CD4-positive, CD25-positive, alpha-beta regulatory T cell (primary cell): ENCODE results near the gene CCL1. TPM values are rescaled to one million over a fixed set of nuclear protein-coding genes. Genes with fewer than 3 reads are reported as not detected.
A peak's percentile ranks its signal among the peaks of the same experiment; 100 is the strongest.

ENCODE experiments used
- ATAC-seq, 2 donors: fragments of 150-1000 bp; cut with Tn5 transposase; one replicate each; pipeline ENCODE4 v1.10.0; 2021; ENCODE audit warnings: low read depth in 2 of 2, moderate number of reproducible peaks in 2 of 2, moderate library complexity in 1 of 2
- DNase-seq, 3 donors: peaks; one replicate each; pipeline versions ENCODE4 v3.0.0 to v3.0.0-alpha.2; 2012 to 2022; ENCODE audit warnings: mixed read lengths in 1 of 3
- H3K27ac ChIP-seq: one replicate; pipeline ENCODE4 v1.7.0; 2013; ENCODE audit warnings: mild to moderate bottlenecking, low read length; ENCODE audit not compliant: insufficient read depth, poor library complexity, severe bottlenecking
- H3K27me3 ChIP-seq: one replicate; pipeline ENCODE4 v1.7.0; 2013; ENCODE audit warnings: low read length; ENCODE audit not compliant: control insufficient read depth, insufficient read depth
- H3K36me3 ChIP-seq: one replicate; pipeline ENCODE4 v1.7.0; 2013; ENCODE audit warnings: mild to moderate bottlenecking, low read length, moderate library complexity; ENCODE audit not compliant: control insufficient read depth, insufficient read depth
- H3K4me1 ChIP-seq: 2 replicates; pipeline ENCODE4 v1.7.0; 2013; ENCODE audit warnings: mild to moderate bottlenecking, low read length; ENCODE audit not compliant: insufficient read depth, control insufficient read depth, poor library complexity, severe bottlenecking
- H3K4me3 ChIP-seq: one replicate; pipeline ENCODE4 v1.7.0; 2013; ENCODE audit warnings: low read depth, mild to moderate bottlenecking, low read length, moderate library complexity
- H3K9me3 ChIP-seq, 2 experiments: 1 replicate in 1 of 2; 2 replicates in 1 of 2; pipeline ENCODE4 v1.7.0; 2013; ENCODE audit warnings: low read length in 2 of 2, mild to moderate bottlenecking in 1 of 2, moderate library complexity in 1 of 2; ENCODE audit not compliant: control insufficient read depth in 2 of 2
- H3K27ac Mint-ChIP-seq, 3 donors: one replicate each; pipeline ENCODE4 v1.8.0; 2020 to 2022; ENCODE audit warnings: mild to moderate bottlenecking in 3 of 3, mixed read lengths in 3 of 3, moderate library complexity in 2 of 3
- H3K27me3 Mint-ChIP-seq: one replicate; pipeline ENCODE4 v1.8.0; 2022; ENCODE audit warnings: mild to moderate bottlenecking, mixed read lengths
- H3K36me3 Mint-ChIP-seq: one replicate; pipeline ENCODE4 v1.8.0; 2020; ENCODE audit warnings: mixed read lengths
- H3K4me1 Mint-ChIP-seq, 4 donors: one replicate each; pipeline ENCODE4 v1.8.0; 2020 to 2022; ENCODE audit warnings: mixed read lengths in 4 of 4, mild to moderate bottlenecking in 1 of 4
- H3K4me3 Mint-ChIP-seq, 4 donors: one replicate each; pipeline ENCODE4 v1.8.0; 2020 to 2022; ENCODE audit warnings: mild to moderate bottlenecking in 4 of 4, mixed read lengths in 4 of 4, moderate library complexity in 3 of 4
- H3K9me3 Mint-ChIP-seq, 7 donors: one replicate each; pipeline ENCODE4 v1.8.0; 2020 to 2022; ENCODE audit warnings: mixed read lengths in 7 of 7, mild to moderate bottlenecking in 3 of 7, moderate library complexity in 2 of 7
- polyA plus RNA-seq, 4 donors: library from polyadenylated mRNA; unstranded; fragments of 300-500 nt; fragmentation: Illumina TruSeq; gene quantifications; one replicate each; pipeline ENCODE4 v1.2.3, GENCODE V29; 2021
- total RNA-seq: library from RNA; stranded (reverse); gene quantifications from one replicate; pipeline ENCODE4 v1.2.3, GENCODE V29; 2022

Gene CCL1
- not detected for total RNA-seq
- not detected for polyA plus RNA-seq

- ATAC-seq (no peak), DNase-seq (no peak)
- Mint-ChIP-seq H3K27ac (no peak within 1 kb of the TSS), H3K27me3 (peaks cover 11% of the 10 kb centered on the region), H3K9me3 (no peaks in the 10 kb centered on the region), H3K4me1 (peaks cover 0 to 9% (median 6%) of the 10 kb centered on the region in 4 donors), H3K4me3 (no peak within 1 kb of the TSS), H3K36me3 (no peaks in the 10 kb centered on the region)
- no peak within 1 kb of the TSS for H3K4me3 ChIP-seq
- no peaks in the 10 kb centered on the region for H3K9me3 ChIP-seq
- no peaks in the 10 kb centered on the region for H3K36me3 ChIP-seq
- H3K27me3 ChIP-seq, result peaks cover 7% of the 10 kb centered on the region
- H3K4me1 ChIP-seq, result no peaks in the 10 kb centered on the region
- H3K27ac ChIP-seq, result no peak within 1 kb of the TSS
Measured at GRCh38 chr17:34363183-34363661, at the start of gene CCL1. Gene CCL1, minus strand, starts transcription at chr17:34363233. Its CDS starts 72 bp downstream, at chr17:34363161.

GRCh38 chr17:34412534-34412933 lies 49.5 kb upstream of the CCL1 start:
- ATAC-seq (no peak), DNase-seq (no peak)
- Histone ChIP-seq H3K9me3 (no peaks in the 10 kb centered on the region), H3K4me1 (no peaks in the 10 kb centered on the region), H3K27me3 (peaks cover 4% of the 10 kb centered on the region), H3K36me3 (no peaks in the 10 kb centered on the region), H3K27ac (no peak overlapping the region), H3K4me3 (no peak overlapping the region)
- Mint-ChIP-seq H3K27ac (no peak overlapping the region), H3K9me3 (peaks cover 0 to 1% (median 0%) of the 10 kb centered on the region in 7 donors), H3K4me1 (no peaks in the 10 kb centered on the region), H3K27me3 (peaks cover 14% of the 10 kb centered on the region), H3K36me3 (no peaks in the 10 kb centered on the region), H3K4me3 (no peak overlapping the region)

GRCh38 chr17:34411646-34412421 lies 48.8 kb upstream of the CCL1 start:
- no peaks in the 10 kb centered on the region for H3K4me1 Mint-ChIP-seq

GRCh38 chr17:34409352-34409751 lies 46.3 kb upstream of the CCL1 start:
- peaks cover 0 to 1% (median 0%) of the 10 kb centered on the region in 7 donors for H3K9me3 Mint-ChIP-seq
- H3K27me3 Mint-ChIP-seq, result peaks cover 14% of the 10 kb centered on the region
- H3K4me3 ChIP-seq, result no peak overlapping the region
- no peaks in the 10 kb centered on the region for H3K36me3 Mint-ChIP-seq
- no peak for DNase-seq
- peaks cover 4% of the 10 kb centered on the region for H3K27me3 ChIP-seq
- no peaks in the 10 kb centered on the region for H3K36me3 ChIP-seq
- no peak overlapping the region for H3K4me3 Mint-ChIP-seq
- no peak overlapping the region for H3K27ac ChIP-seq
- no peaks in the 10 kb centered on the region for H3K9me3 ChIP-seq
- no peaks in the 10 kb centered on the region for H3K4me1 Mint-ChIP-seq
- ATAC-seq, result no peak
- no peak overlapping the region for H3K27ac Mint-ChIP-seq
- no peaks in the 10 kb centered on the region for H3K4me1 ChIP-seq

More at GRCh38 chr17:34411646-34412421, 48.8 kb upstream of the CCL1 start:
- no peaks in the 10 kb centered on the region for H3K9me3 ChIP-seq
- H3K4me1 ChIP-seq, result no peaks in the 10 kb centered on the region
- no peak for DNase-seq
- H3K36me3 ChIP-seq, result no peaks in the 10 kb centered on the region
- H3K4me3 Mint-ChIP-seq, result no peak overlapping the region
- H3K27me3 Mint-ChIP-seq, result peaks cover 17% of the 10 kb centered on the region
- no peak overlapping the region for H3K27ac ChIP-seq
- ATAC-seq, result no peak
- H3K36me3 Mint-ChIP-seq, result no peaks in the 10 kb centered on the region
- H3K9me3 Mint-ChIP-seq, result peaks cover 0 to 1% (median 0%) of the 10 kb centered on the region in 7 donors
- H3K4me3 ChIP-seq, result no peak overlapping the region
- H3K27ac Mint-ChIP-seq, result no peak overlapping the region
- H3K27me3 ChIP-seq, result peaks cover 4% of the 10 kb centered on the region

- H3K27me3 Mint-ChIP-seq, result peaks cover 14% of the 10 kb centered on the region
- H3K4me1 Mint-ChIP-seq, result no peaks in the 10 kb centered on the region
- no peaks in the 10 kb centered on the region for H3K36me3 Mint-ChIP-seq
Measured at GRCh38 chr17:34408439-34408838, 45.4 kb upstream of the CCL1 start.

GRCh38 chr17:34406226-34406625 lies 43.2 kb upstream of the CCL1 start:
- DNase-seq (no peak), ATAC-seq (no peak)
- H3K36me3 ChIP-seq, result no peaks in the 10 kb centered on the region
- no peaks in the 10 kb centered on the region for H3K9me3 ChIP-seq
- no peaks in the 10 kb centered on the region for H3K4me1 ChIP-seq
- no peak overlapping the region for H3K27ac ChIP-seq
- H3K4me3 ChIP-seq, result no peak overlapping the region
- Mint-ChIP-seq H3K4me3 (no peak overlapping the region), H3K9me3 (peaks cover 0 to 1% (median 0%) of the 10 kb centered on the region in 7 donors), H3K27me3 (peaks cover 14% of the 10 kb centered on the region), H3K4me1 (no peaks in the 10 kb centered on the region), H3K36me3 (no peaks in the 10 kb centered on the region), H3K27ac (no peak overlapping the region)
- H3K27me3 ChIP-seq, result peaks cover 4% of the 10 kb centered on the region

More at GRCh38 chr17:34408439-34408838, 45.4 kb upstream of the CCL1 start:
- H3K27ac Mint-ChIP-seq, result no peak overlapping the region
- Histone ChIP-seq H3K4me1 (no peaks in the 10 kb centered on the region), H3K4me3 (no peak overlapping the region), H3K36me3 (no peaks in the 10 kb centered on the region), H3K27me3 (peaks cover 4% of the 10 kb centered on the region), H3K27ac (no peak overlapping the region), H3K9me3 (no peaks in the 10 kb centered on the region)
- DNase-seq (no peak), ATAC-seq (no peak)
- H3K4me3 Mint-ChIP-seq, result no peak overlapping the region
- peaks cover 0 to 1% (median 0%) of the 10 kb centered on the region in 7 donors for H3K9me3 Mint-ChIP-seq

GRCh38 chr17:34403006-34403405 lies 40.0 kb upstream of the CCL1 start:
- no peak for ATAC-seq
- H3K27ac ChIP-seq, result no peak overlapping the region
- no peak overlapping the region for H3K4me3 Mint-ChIP-seq

GRCh38 chr17:34401165-34401564 lies 38.1 kb upstream of the CCL1 start:
- Histone ChIP-seq H3K4me1 (no peaks in the 10 kb centered on the region), H3K4me3 (no peak overlapping the region), H3K27ac (no peak overlapping the region), H3K27me3 (peaks cover 8% of the 10 kb centered on the region), H3K36me3 (no peaks in the 10 kb centered on the region), H3K9me3 (no peaks in the 10 kb centered on the region)
- Mint-ChIP-seq H3K9me3 (peaks cover 0 to 3% (median 0%) of the 10 kb centered on the region in 7 donors), H3K27ac (peak overlapping the region in 1 of 3 donors; percentile 29), H3K36me3 (no peaks in the 10 kb centered on the region), H3K4me3 (no peak overlapping the region), H3K4me1 (no peaks in the 10 kb centered on the region), H3K27me3 (peaks cover 5% of the 10 kb centered on the region)
- DNase-seq, result no peak
- ATAC-seq, result no peak

More at GRCh38 chr17:34403006-34403405, 40.0 kb upstream of the CCL1 start:
- Histone ChIP-seq H3K4me1 (no peaks in the 10 kb centered on the region), H3K36me3 (no peaks in the 10 kb centered on the region), H3K9me3 (no peaks in the 10 kb centered on the region), H3K4me3 (no peak overlapping the region), H3K27me3 (peaks cover 3% of the 10 kb centered on the region)
- no peak for DNase-seq
- Mint-ChIP-seq H3K27me3 (peaks cover 8% of the 10 kb centered on the region), H3K36me3 (no peaks in the 10 kb centered on the region), H3K4me1 (no peaks in the 10 kb centered on the region), H3K9me3 (peaks cover 0 to 2% (median 0%) of the 10 kb centered on the region in 7 donors), H3K27ac (no peak overlapping the region)
